Measurements from ENCODE around the gene LDHD. TPM values are rescaled to one million over a fixed set of nuclear protein-coding genes. Genes with fewer than 3 reads are reported as not detected.

Gene LDHD
- total and polyA plus RNA-seq, 2 of the 8 experiments (the other 6 are each of a cell fraction or from before 2014, with no cell fraction given) = 14.9 to 18.2 TPM

DNA sequence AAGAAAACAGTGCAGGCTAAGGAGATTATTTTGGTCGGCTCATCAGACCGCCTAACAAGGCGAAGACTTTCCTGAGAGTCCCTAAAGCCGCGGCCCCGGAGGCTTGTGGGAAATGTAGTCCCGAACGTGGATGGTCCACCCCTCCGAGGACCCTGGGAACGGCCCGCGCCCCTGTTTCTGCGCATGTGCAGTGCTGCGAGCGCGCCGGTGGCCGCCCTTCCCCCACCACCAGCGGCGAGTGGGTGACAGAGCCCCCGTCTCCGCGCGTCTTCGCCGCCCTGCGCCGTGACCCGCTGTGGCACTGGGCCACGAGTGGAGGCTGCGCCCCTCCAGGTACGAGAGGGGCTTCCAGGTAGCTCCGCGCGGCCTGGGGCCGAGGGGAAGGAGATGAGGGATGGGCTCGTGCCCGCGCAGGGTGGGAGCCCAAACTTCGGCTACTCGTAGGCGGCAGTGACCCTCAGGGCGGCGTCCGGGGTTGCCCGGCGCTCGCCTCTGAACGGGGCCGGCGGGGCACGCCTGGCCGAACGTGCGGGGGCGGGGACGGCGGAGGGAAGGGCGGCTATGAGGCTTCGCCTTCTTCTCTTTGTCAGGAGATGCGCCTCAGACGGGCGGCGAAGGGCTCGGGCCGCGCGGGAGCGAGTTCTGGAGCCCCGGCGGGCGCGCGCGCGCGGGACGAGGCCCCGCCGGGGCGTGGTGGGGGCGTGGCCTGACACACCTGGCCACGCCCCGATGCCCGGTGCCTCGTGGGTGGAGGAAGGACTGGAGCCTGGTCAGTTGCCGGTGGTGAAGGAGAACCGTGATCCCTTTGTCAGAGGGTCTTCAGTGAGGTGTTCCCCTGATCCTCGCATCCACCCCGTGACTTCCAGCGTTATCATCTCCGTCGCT, 32.0 kb upstream of the LDHD start, which contains the start of gene ZFP1 (continued):
- TF ChIP-seq, protein P1, sequence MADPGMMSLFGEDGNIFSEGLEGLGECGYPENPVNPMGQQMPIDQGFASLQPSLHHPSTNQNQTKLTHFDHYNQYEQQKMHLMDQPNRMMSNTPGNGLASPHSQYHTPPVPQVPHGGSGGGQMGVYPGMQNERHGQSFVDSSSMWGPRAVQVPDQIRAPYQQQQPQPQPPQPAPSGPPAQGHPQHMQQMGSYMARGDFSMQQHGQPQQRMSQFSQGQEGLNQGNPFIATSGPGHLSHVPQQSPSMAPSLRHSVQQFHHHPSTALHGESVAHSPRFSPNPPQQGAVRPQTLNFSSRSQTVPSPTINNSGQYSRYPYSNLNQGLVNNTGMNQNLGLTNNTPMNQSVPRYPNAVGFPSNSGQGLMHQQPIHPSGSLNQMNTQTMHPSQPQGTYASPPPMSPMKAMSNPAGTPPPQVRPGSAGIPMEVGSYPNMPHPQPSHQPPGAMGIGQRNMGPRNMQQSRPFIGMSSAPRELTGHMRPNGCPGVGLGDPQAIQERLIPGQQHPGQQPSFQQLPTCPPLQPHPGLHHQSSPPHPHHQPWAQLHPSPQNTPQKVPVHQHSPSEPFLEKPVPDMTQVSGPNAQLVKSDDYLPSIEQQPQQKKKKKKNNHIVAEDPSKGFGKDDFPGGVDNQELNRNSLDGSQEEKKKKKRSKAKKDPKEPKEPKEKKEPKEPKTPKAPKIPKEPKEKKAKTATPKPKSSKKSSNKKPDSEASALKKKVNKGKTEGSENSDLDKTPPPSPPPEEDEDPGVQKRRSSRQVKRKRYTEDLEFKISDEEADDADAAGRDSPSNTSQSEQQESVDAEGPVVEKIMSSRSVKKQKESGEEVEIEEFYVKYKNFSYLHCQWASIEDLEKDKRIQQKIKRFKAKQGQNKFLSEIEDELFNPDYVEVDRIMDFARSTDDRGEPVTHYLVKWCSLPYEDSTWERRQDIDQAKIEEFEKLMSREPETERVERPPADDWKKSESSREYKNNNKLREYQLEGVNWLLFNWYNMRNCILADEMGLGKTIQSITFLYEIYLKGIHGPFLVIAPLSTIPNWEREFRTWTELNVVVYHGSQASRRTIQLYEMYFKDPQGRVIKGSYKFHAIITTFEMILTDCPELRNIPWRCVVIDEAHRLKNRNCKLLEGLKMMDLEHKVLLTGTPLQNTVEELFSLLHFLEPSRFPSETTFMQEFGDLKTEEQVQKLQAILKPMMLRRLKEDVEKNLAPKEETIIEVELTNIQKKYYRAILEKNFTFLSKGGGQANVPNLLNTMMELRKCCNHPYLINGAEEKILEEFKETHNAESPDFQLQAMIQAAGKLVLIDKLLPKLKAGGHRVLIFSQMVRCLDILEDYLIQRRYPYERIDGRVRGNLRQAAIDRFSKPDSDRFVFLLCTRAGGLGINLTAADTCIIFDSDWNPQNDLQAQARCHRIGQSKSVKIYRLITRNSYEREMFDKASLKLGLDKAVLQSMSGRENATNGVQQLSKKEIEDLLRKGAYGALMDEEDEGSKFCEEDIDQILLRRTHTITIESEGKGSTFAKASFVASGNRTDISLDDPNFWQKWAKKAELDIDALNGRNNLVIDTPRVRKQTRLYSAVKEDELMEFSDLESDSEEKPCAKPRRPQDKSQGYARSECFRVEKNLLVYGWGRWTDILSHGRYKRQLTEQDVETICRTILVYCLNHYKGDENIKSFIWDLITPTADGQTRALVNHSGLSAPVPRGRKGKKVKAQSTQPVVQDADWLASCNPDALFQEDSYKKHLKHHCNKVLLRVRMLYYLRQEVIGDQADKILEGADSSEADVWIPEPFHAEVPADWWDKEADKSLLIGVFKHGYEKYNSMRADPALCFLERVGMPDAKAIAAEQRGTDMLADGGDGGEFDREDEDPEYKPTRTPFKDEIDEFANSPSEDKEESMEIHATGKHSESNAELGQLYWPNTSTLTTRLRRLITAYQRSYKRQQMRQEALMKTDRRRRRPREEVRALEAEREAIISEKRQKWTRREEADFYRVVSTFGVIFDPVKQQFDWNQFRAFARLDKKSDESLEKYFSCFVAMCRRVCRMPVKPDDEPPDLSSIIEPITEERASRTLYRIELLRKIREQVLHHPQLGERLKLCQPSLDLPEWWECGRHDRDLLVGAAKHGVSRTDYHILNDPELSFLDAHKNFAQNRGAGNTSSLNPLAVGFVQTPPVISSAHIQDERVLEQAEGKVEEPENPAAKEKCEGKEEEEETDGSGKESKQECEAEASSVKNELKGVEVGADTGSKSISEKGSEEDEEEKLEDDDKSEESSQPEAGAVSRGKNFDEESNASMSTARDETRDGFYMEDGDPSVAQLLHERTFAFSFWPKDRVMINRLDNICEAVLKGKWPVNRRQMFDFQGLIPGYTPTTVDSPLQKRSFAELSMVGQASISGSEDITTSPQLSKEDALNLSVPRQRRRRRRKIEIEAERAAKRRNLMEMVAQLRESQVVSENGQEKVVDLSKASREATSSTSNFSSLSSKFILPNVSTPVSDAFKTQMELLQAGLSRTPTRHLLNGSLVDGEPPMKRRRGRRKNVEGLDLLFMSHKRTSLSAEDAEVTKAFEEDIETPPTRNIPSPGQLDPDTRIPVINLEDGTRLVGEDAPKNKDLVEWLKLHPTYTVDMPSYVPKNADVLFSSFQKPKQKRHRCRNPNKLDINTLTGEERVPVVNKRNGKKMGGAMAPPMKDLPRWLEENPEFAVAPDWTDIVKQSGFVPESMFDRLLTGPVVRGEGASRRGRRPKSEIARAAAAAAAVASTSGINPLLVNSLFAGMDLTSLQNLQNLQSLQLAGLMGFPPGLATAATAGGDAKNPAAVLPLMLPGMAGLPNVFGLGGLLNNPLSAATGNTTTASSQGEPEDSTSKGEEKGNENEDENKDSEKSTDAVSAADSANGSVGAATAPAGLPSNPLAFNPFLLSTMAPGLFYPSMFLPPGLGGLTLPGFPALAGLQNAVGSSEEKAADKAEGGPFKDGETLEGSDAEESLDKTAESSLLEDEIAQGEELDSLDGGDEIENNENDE (IDR thresholded peaks at IDR 0.05; ENCODE audit: insufficient replicate concordance, low read length) = no peak
- TF ChIP-seq TBP (IDR thresholded peaks at IDR 0.05; ENCODE audit: low read depth, low read length) (0 out of 2 replicates have a peak, but pooled peaks have one; percentile 28), CREB1 (IDR thresholded peaks at IDR 0.05) (peak; percentile 36; the same call in 1 of the 2 replicates), TAF1 (IDR thresholded peaks at IDR 0.05; ENCODE audit: low read depth, low read length) (peak; percentile 66), RNF2 (IDR thresholded peaks at IDR 0.05; ENCODE audit: borderline replicate concordance, low read depth, low read length, missing control alignments, poor library complexity, severe bottlenecking) (no peak), HDAC6 (IDR thresholded peaks at IDR 0.05; ENCODE audit: low read depth, low read length) (no peak), ZNF274 (IDR thresholded peaks at IDR 0.05; ENCODE audit: borderline replicate concordance, extremely low read depth, low read length) (no peak), KDM1A (IDR thresholded peaks at IDR 0.05; ENCODE audit: borderline replicate concordance, low read length) (no peak), MAFK (IDR thresholded peaks at IDR 0.05; ENCODE audit: low read depth, low read length) (no peak)

Data from H1 (cell line).